Measurements from ENCODE around the gene IFI6. TPM values are rescaled to one million over a fixed set of nuclear protein-coding genes. Genes with fewer than 3 reads are reported as not detected.
A peak's percentile ranks its signal among the peaks of the same experiment; 100 is the strongest.

IFI6 gene
- total and polyA plus RNA-seq, 2 of the 13 experiments (the other 11 are each of a cell fraction or from before 2014, with no cell fraction given): 12.9 to 13.2 TPM

GRCh38 chr1:27671964-27672749, at the start of gene IFI6 (continued):
- TF ChIP-seq STAT6 (CRISPR knock-in tag; IDR thresholded peaks at IDR 0.05; ENCODE audit: borderline replicate concordance) (no peak), ZFP90 (CRISPR knock-in tag; IDR thresholded peaks at IDR 0.05; ENCODE audit: borderline replicate concordance) (0 out of 2 replicates have a peak, but pooled peaks have one; percentile 63), ATM (IDR thresholded peaks at IDR 0.05; ENCODE audit: borderline replicate concordance) (no peak), MAFG (CRISPR knock-in tag; IDR thresholded peaks at IDR 0.05) (no peak), POLR2A (IDR thresholded peaks at IDR 0.05; ENCODE audit: insufficient read depth in 1 of 2, low read depth in 2 of 2, low read length in 2 of 2) (peak; percentile 56 to 73), ZNF552 (CRISPR knock-in tag; IDR thresholded peaks at IDR 0.05; ENCODE audit: borderline replicate concordance) (no peak), FOXA3 (CRISPR knock-in tag; IDR thresholded peaks at IDR 0.05) (peak; percentile 43; the same call in 1 of the 2 replicates), EEA1 (CRISPR knock-in tag; IDR thresholded peaks at IDR 0.05; ENCODE audit: borderline replicate concordance) (no peak), NR2F6 (IDR thresholded peaks at IDR 0.05) (no peak), NR2F6 (CRISPR knock-in tag; IDR thresholded peaks at IDR 0.05) (no peak), ZBTB46 (CRISPR knock-in tag; IDR thresholded peaks at IDR 0.05; ENCODE audit: borderline replicate concordance) (no peak), ZNF781 (CRISPR knock-in tag; IDR thresholded peaks at IDR 0.05; ENCODE audit: borderline replicate concordance, not compliant biosample characterization) (no peak), ASH2L (IDR thresholded peaks at IDR 0.05; ENCODE audit: insufficient read length, low read depth, low read length) (peak; percentile 59), ZNF616 (CRISPR knock-in tag; IDR thresholded peaks at IDR 0.05; ENCODE audit: low read depth) (no peak), RFX3 (CRISPR knock-in tag; IDR thresholded peaks at IDR 0.05) (no peak), ZNF354B (CRISPR knock-in tag; IDR thresholded peaks at IDR 0.05) (no peak), ZNF280B (CRISPR knock-in tag; IDR thresholded peaks at IDR 0.05; ENCODE audit: borderline replicate concordance) (no peak), ZNF326 (CRISPR knock-in tag; IDR thresholded peaks at IDR 0.05; ENCODE audit: borderline replicate concordance) (no peak), CBFB (CRISPR knock-in tag; IDR thresholded peaks at IDR 0.05) (no peak), POLR2AphosphoS5 (IDR thresholded peaks at IDR 0.05; ENCODE audit: low read depth, low read length) (peak; percentile 57), ZNF792 (CRISPR knock-in tag; IDR thresholded peaks at IDR 0.05) (no peak), ZBTB38 (CRISPR knock-in tag; IDR thresholded peaks at IDR 0.05) (no peak)
- TF ChIP-seq, protein P1, sequence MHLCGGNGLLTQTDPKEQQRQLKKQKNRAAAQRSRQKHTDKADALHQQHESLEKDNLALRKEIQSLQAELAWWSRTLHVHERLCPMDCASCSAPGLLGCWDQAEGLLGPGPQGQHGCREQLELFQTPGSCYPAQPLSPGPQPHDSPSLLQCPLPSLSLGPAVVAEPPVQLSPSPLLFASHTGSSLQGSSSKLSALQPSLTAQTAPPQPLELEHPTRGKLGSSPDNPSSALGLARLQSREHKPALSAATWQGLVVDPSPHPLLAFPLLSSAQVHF (CRISPR knock-in tag; IDR thresholded peaks at IDR 0.05): no peak
- TF ChIP-seq, protein P2, sequence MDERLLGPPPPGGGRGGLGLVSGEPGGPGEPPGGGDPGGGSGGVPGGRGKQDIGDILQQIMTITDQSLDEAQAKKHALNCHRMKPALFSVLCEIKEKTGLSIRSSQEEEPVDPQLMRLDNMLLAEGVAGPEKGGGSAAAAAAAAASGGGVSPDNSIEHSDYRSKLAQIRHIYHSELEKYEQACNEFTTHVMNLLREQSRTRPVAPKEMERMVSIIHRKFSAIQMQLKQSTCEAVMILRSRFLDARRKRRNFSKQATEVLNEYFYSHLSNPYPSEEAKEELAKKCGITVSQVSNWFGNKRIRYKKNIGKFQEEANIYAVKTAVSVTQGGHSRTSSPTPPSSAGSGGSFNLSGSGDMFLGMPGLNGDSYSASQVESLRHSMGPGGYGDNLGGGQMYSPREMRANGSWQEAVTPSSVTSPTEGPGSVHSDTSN (CRISPR knock-in tag; IDR thresholded peaks at IDR 0.05): no peak; the same call in 1 of the 2 replicates
